ENCODE data around the gene UQCRQ.
A peak's percentile ranks its signal among the peaks of the same experiment; 100 is the strongest.

Gene UQCRQ

DNA sequence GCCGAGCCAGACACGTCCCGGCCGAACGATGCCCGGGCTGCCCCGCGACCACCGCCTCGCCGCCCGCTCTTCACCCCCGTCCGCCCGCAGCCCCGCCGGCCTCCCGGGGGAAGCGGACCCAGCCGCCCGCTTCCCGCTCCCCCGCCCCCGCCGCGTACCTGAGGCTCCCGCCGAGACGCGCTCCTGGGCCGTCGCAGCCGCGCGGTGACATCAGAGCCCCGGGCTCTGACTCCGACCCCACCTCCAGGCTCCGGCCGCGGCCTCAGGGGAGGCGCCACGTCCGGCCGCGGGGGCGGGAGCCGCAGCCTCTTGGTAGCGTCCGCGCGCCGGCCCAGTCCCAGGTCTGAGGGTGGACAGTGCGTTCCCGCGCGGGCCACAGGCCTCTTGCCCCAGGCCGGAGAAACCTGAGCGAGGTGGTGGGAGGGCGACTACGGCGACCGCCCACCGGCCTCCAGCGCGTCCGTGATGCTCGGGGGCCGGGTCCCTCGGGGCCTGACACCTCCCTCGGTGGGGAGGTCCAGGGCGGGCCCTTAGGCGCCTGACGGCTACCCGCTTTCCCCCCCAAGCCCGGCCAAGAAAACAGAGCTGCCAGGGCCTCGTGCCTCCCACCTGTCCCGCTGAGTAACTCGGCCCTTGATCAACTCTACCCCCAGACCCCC, 35.9 kb upstream of the UQCRQ start, which contains the start of gene SHROOM1:
Gene SHROOM1 (minus strand): TSS at position 212 of the 659 bp plus-strand sequence. CDS start 4,507 bp downstream, outside the sequence.
- ATAC-seq: peak; percentile 75
- TF ChIP-seq ISL1 (CRISPR knock-in tag; IDR thresholded peaks at IDR 0.05) (no peak), CSRNP3 (CRISPR knock-in tag; IDR thresholded peaks at IDR 0.05) (no peak), BACH2 (CRISPR knock-in tag; IDR thresholded peaks at IDR 0.05; ENCODE audit: borderline replicate concordance) (no peak), ESRRG (CRISPR knock-in tag; IDR thresholded peaks at IDR 0.05) (no peak), TCF4 (CRISPR knock-in tag; IDR thresholded peaks at IDR 0.05; ENCODE audit: borderline replicate concordance) (no peak), RARB (CRISPR knock-in tag; IDR thresholded peaks at IDR 0.05) (no peak), TOX (CRISPR knock-in tag; IDR thresholded peaks at IDR 0.05; ENCODE audit: borderline replicate concordance) (no peak), ARNTL (CRISPR knock-in tag; IDR thresholded peaks at IDR 0.05; ENCODE audit: borderline replicate concordance, low read depth) (no peak), ZNF70 (CRISPR knock-in tag; IDR thresholded peaks at IDR 0.05) (no peak), TSHZ2 (CRISPR knock-in tag; IDR thresholded peaks at IDR 0.05) (no peak)
- TF ChIP-seq, protein P1, sequence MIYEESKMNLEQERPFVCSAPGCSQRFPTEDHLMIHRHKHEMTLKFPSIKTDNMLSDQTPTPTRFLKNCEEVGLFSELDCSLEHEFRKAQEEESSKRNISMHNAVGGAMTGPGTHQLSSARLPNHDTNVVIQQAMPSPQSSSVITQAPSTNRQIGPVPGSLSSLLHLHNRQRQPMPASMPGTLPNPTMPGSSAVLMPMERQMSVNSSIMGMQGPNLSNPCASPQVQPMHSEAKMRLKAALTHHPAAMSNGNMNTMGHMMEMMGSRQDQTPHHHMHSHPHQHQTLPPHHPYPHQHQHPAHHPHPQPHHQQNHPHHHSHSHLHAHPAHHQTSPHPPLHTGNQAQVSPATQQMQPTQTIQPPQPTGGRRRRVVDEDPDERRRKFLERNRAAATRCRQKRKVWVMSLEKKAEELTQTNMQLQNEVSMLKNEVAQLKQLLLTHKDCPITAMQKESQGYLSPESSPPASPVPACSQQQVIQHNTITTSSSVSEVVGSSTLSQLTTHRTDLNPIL (CRISPR knock-in tag; IDR thresholded peaks at IDR 0.05; ENCODE audit: low read depth): no peak

DNA sequence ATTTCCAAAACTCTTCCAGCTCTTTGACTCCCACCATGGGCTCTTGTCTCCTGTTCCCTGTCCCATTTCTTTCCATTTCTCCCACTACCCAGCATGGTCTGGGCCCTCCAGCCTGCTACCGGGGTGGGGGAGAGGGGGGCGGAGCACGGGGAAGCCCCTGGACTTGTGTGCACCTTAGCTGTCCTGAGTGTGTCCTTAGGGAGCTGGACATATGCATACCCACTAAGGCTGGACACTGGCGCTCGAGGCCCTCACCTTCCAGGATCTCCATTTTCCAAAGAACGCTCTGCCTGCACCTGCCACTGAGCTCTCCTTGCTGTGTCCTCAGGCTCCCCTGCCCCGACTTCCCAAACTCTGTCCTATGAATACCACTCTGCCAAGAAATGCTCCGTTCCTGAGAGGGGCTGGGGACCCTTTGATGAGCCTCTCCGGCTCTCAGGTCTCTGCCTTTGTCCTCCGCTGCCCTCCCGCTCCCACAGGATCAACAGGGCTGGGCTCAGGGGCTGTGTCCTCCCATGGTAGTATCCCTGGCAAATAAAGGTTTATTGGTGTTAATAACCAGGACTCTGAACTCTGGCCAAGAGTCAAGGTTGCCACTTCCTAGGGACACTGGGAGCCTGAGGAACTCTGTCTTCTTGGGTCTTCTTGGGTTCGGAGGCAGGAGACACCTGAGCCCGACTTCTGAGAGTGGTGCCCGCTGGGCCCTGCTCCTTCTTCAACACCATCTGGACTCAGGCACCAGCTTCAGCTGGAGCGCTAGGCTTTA, 35.2 kb upstream of the UQCRQ start:
- TF ChIP-seq, protein P1 (CRISPR knock-in tag; IDR thresholded peaks at IDR 0.05; ENCODE audit: low read depth): no peak
- no peak for TF ChIP-seq RARB (CRISPR knock-in tag; IDR thresholded peaks at IDR 0.05)
- no peak for TF ChIP-seq BACH2 (CRISPR knock-in tag; IDR thresholded peaks at IDR 0.05; ENCODE audit: borderline replicate concordance)
- TF ChIP-seq OSR1 (CRISPR knock-in tag; IDR thresholded peaks at IDR 0.05): no peak
- no peak for TF ChIP-seq SNAI2 (CRISPR knock-in tag; IDR thresholded peaks at IDR 0.05)
- no peak for TF ChIP-seq ZNF565 (CRISPR knock-in tag; conservative IDR thresholded peaks at IDR 0.05; ENCODE audit: low read depth)
- TF ChIP-seq POU6F1 (CRISPR knock-in tag; IDR thresholded peaks at IDR 0.05; ENCODE audit: borderline replicate concordance, low read depth): no peak
- TF ChIP-seq TSHZ2 (CRISPR knock-in tag; IDR thresholded peaks at IDR 0.05): no peak
- no peak for TF ChIP-seq CSDC2 (CRISPR knock-in tag; IDR thresholded peaks at IDR 0.05)
- no peak for TF ChIP-seq ZNF70 (CRISPR knock-in tag; IDR thresholded peaks at IDR 0.05)
- ATAC-seq: no peak

All from SK-N-SH treated with all-trans-retinoic acid at 6 μM for 48 hours (cell line).